Right atrium auricular region (tissue), 2 donors: ENCODE data around the gene LMOD1. TPM values are rescaled to one million over a fixed set of nuclear protein-coding genes. Genes with fewer than 3 reads are reported as not detected.

Source experiments
- DNase-seq: peaks from one replicate; pipeline ENCODE4 v3.0.0-alpha.2; 2019; ENCODE audit warnings: low spot score
- H3K27ac ChIP-seq, 2 donors: fragments of 200-600 bp; sonication (generic); 1 replicate in 1 of 2; 2 replicates in 1 of 2; pipeline ENCODE4 v1.5.1; 2016 to 2019
- H3K27me3 ChIP-seq, 2 donors: fragments of 200-600 bp; sonication (generic); one replicate each; pipeline versions ENCODE4 v1.5.1 to v1.6.0; 2017 to 2019
- H3K36me3 ChIP-seq: fragments of 200-600 bp; sonication (generic); one replicate; pipeline ENCODE4 v1.5.1; 2016
- H3K4me1 ChIP-seq, 2 donors: fragments of 200-600 bp; sonication (generic); one replicate each; pipeline versions ENCODE4 v1.5.1 to v1.6.0; 2017 to 2019
- H3K4me3 ChIP-seq, 2 donors: fragments of 200-600 bp; sonication (generic); 1 replicate in 1 of 2; 2 replicates in 1 of 2; pipeline ENCODE4 v1.5.1; 2017 to 2019; ENCODE audit warnings: mild to moderate bottlenecking in 1 of 2, moderate library complexity in 1 of 2
- H3K9me3 ChIP-seq, 2 donors: fragments of 200-600 bp; sonication (generic); one replicate each; pipeline ENCODE4 v1.5.1; 2019
- total RNA-seq, 2 donors: library from RNA; depleted of rRNA; stranded (reverse); fragments of >200 nt; gene quantifications; one replicate each; pipeline ENCODE4 v1.1.0, GENCODE V29; 2016
- TF ChIP-seq, protein P1 (sequence below), 2 donors: fragments of 200-600 bp; sonication (generic); IDR thresholded peaks; one replicate each; pipeline ENCODE4 v1.5.1; 2019; ENCODE audit warnings: antibody characterized with exemption in 2 of 2

LMOD1 gene
- total RNA-seq, 2 donors from 2014 or later = 31.4 to 42.2 TPM

DNA sequence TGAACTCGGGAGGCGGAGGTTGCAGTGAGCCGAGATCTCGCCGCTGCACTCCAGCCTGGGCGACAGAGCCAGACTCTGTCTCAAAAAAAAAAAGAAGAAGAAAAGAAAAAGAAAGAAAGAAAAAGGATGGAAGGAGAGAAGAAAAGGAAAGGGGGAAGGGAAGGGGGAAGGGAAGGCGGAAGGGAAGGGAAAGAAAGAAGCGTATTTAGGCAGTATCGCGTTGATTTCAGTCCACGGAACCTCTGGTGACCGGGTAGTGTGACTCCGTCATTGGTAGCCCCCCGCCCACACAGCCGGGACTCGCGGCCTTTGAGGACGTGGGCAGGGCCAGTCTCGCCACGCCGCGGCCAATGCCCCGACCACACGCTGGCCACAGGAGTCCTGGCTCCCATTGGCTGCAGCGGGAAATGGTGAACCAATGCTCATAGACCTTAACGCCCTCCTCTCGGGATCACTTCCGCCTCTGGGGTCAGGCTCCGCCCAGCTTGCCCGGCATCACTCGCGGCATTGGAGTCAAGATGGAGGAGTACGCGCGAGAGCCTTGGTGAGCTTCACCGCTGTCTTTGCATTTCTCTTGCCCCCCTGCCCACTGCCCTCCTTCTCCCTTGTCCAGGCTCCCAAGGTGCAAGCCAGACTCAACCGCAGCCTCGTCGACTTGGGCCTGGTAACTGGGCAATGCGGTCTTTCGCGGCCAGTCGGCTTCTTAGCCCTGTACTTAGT, 8.8 kb upstream of the LMOD1 start, which contains the start of gene TIMM17A:
Gene TIMM17A, plus strand, starts transcription at position 495 of the 720 bp plus-strand sequence. Its CDS starts 24 bp downstream, at position 519.
- TF ChIP-seq, protein P1, sequence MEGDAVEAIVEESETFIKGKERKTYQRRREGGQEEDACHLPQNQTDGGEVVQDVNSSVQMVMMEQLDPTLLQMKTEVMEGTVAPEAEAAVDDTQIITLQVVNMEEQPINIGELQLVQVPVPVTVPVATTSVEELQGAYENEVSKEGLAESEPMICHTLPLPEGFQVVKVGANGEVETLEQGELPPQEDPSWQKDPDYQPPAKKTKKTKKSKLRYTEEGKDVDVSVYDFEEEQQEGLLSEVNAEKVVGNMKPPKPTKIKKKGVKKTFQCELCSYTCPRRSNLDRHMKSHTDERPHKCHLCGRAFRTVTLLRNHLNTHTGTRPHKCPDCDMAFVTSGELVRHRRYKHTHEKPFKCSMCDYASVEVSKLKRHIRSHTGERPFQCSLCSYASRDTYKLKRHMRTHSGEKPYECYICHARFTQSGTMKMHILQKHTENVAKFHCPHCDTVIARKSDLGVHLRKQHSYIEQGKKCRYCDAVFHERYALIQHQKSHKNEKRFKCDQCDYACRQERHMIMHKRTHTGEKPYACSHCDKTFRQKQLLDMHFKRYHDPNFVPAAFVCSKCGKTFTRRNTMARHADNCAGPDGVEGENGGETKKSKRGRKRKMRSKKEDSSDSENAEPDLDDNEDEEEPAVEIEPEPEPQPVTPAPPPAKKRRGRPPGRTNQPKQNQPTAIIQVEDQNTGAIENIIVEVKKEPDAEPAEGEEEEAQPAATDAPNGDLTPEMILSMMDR (IDR thresholded peaks at IDR 0.05) = peak in 1 of 2 donors; percentile 10
- Histone ChIP-seq H3K36me3 (peaks cover 29% of the 10 kb centered on the region), H3K27ac (peak within 1 kb of the TSS; percentile 87 to 88), H3K4me3 (peak within 1 kb of the TSS; percentile 90 to 91), H3K27me3 (no peaks in the 10 kb centered on the region), H3K9me3 (no peaks in the 10 kb centered on the region), H3K4me1 (peaks cover 0 to 14% of the 10 kb centered on the region in 2 donors)
- peak; percentile 99 for DNase-seq

DNA sequence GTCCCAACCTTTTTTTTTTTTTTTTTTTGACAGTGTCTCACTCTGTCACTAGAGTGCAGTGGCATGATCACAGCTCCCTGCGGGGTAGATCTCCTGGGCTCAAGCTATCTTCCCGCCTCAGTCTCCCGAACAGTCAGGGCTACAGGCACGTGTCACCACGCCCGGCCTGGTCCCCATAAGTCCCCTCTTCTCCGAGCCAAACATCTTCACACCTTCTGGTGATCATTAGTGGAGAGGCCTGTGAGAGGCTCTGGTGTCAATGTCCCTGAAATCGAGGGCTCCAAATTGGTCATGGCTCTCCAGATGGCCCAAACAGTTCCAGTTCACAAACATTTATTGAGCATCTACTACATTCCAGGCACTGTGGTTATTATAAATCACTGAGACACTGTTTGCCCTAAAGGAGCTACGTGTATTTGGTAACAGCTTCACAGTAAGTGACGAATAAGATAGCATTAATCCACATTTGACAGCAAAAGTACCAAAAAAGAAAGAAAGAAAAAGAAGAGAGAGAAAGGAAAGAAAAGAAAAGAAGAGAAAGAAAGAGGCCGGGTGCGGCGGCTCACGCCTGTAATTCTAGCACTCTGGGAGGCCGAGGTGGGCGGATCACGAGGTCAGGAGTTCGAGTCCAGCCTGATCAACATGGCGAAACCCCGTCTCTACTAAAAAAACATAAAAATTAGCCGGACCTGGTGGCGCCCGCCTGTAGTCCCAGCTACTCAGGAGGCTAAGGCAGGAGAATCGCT, 8.1 kb upstream of the LMOD1 start:
- TF ChIP-seq, protein P1 (IDR thresholded peaks at IDR 0.05) = no peak
- Histone ChIP-seq H3K9me3 (no peaks in the 10 kb centered on the region), H3K4me3 (peak overlapping the region; percentile 90 to 91), H3K27ac (peak overlapping the region; percentile 87 to 88), H3K27me3 (no peaks in the 10 kb centered on the region), H3K4me1 (peaks cover 0 to 14% of the 10 kb centered on the region in 2 donors), H3K36me3 (peaks cover 22% of the 10 kb centered on the region)
- DNase-seq = no peak

DNA sequence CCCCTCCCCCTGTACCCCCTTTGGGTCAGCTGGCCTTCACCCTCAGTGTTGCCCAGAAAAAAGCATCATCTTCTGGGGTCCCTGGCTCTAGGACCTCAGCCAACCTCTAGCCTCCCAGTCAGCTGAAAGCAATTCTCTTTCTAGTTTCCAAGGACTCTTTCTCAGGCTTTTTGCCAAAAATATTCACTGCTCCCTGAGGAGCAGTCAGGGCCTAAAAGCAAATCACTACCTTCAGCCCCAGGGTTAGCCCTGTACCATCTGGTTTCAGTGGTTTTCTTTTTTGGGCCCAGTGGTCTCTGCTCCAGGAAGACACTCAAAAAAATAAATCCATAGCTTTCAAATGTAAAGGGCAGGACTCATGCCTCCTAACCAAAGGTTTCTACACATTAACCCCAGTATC, 3.1 kb upstream of the LMOD1 start:
- no peak overlapping the region for H3K27ac ChIP-seq
- no peaks in the 10 kb centered on the region for H3K9me3 ChIP-seq
- no peaks in the 10 kb centered on the region for H3K36me3 ChIP-seq
- no peak overlapping the region for H3K4me3 ChIP-seq
- TF ChIP-seq, protein P1 (IDR thresholded peaks at IDR 0.05) = no peak
- no peaks in the 10 kb centered on the region for H3K27me3 ChIP-seq
- H3K4me1 ChIP-seq = peaks cover 0 to 2% of the 10 kb centered on the region in 2 donors
- DNase-seq = no peak

DNA sequence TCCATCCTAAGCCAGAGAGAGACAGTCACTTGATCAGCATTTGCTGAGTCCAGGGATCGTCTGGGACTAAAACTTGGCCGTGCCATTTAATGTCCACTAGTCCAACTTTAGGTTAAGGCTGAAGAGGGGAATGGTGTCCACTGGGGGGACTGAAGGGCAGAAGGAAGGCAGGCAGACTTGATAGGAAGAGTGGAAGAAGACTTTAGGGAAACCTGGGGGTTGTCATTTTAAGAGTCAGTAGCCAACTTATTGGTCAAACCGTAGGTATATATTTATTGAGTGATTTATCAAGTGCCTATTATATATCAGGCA, 1.3 kb upstream of the LMOD1 start:
- TF ChIP-seq, protein P1 (IDR thresholded peaks at IDR 0.05) = no peak
- H3K27ac ChIP-seq = peak overlapping the region in 1 of 2 donors; percentile 75
- no peak overlapping the region for H3K4me3 ChIP-seq

DNA sequence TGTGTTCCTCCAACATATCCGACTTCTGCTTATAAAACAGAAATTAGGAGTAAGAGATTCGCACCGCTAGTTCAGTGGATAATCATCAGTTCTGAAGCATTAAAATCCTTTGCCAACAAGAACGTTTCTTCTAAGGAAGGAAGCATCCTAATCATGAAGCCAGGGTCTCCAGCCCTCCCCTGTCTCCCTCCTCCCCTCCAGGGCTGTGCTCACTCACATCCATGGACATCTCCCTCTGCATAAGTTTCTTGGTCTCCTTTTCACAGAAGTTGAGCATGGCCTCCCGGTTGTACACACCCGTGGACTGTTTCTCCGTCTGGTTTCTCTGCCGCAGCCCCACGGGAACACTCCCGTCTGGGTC, 505 bp downstream of the LMOD1 start:
- Histone ChIP-seq H3K4me3 (peak overlapping the region; percentile 48 to 61), H3K4me1 (peaks cover 0 to 12% of the 10 kb centered on the region in 2 donors), H3K27ac (peak overlapping the region; percentile 68 to 75), H3K27me3 (no peaks in the 10 kb centered on the region), H3K9me3 (no peaks in the 10 kb centered on the region), H3K36me3 (peaks cover 7% of the 10 kb centered on the region)
- TF ChIP-seq, protein P1 (IDR thresholded peaks at IDR 0.05) = no peak
- DNase-seq = no peak

More for the DNA sequence above, 1.3 kb upstream of the LMOD1 start:
- no peaks in the 10 kb centered on the region for H3K4me1 ChIP-seq
- no peaks in the 10 kb centered on the region for H3K27me3 ChIP-seq
- peaks cover 7% of the 10 kb centered on the region for H3K36me3 ChIP-seq
- no peak for DNase-seq
- no peaks in the 10 kb centered on the region for H3K9me3 ChIP-seq
